ENCODE measurements around the gene NINL. TPM values are rescaled to one million over a fixed set of nuclear protein-coding genes. Genes with fewer than 3 reads are reported as not detected.
A peak's percentile ranks its signal among the peaks of the same experiment; 100 is the strongest.

NINL gene
- total RNA-seq, 3 donors from 2014 or later (not counting 1 experiment from before 2014, with no cell fraction given): 3.1 to 6.9 (median 4.9) TPM

GRCh38 chr20:25439328-25439727 is 146.0 kb downstream of the NINL start:
- TF ChIP-seq CTCF (IDR thresholded peaks at IDR 0.05): no peak
- Mint-ChIP-seq H3K36me3 (no peaks in the 10 kb centered on the region), H3K4me1 (no peaks in the 10 kb centered on the region), H3K27ac (peak overlapping the region in 1 of 2 donors; percentile 45), H3K27me3 (ENCODE audit: low read depth in 2 of 2) (no peaks in the 10 kb centered on the region), H3K4me3 (no peak overlapping the region), H3K9me3 (no peaks in the 10 kb centered on the region)
- Histone ChIP-seq H3K4me1 (ENCODE audit: control insufficient read depth, insufficient read depth, low read length) (no peaks in the 10 kb centered on the region), H3K36me3 (ENCODE audit: control insufficient read depth, insufficient read depth, low read length) (no peaks in the 10 kb centered on the region), H3K9me3 (ENCODE audit: control insufficient read depth, insufficient read depth, low read length) (no peaks in the 10 kb centered on the region), H3K4me3 (ENCODE audit: low read length) (no peak overlapping the region), H3K27ac (ENCODE audit: low read length) (no peak overlapping the region), H3K27me3 (ENCODE audit: control insufficient read depth, insufficient read depth, low read length) (no peaks in the 10 kb centered on the region)
- intact Hi-C loops (cut with micrococcal nuclease): no loop called here
- WGBS (ENCODE audit: insufficient coverage): 71% methylated on average over 2 of the region's 3 CpGs
- ATAC-seq: no peak
- no peak for DNase-seq

GRCh38 chr20:25437153-25437581 is 148.2 kb downstream of the NINL start:
- no peak for ATAC-seq
- Mint-ChIP-seq H3K4me3 (no peak overlapping the region), H3K9me3 (no peaks in the 10 kb centered on the region), H3K4me1 (no peaks in the 10 kb centered on the region), H3K36me3 (no peaks in the 10 kb centered on the region), H3K27ac (no peak overlapping the region), H3K27me3 (ENCODE audit: low read depth in 2 of 2) (no peaks in the 10 kb centered on the region)
- Histone ChIP-seq H3K4me1 (ENCODE audit: control insufficient read depth, insufficient read depth, low read length) (no peaks in the 10 kb centered on the region), H3K27ac (ENCODE audit: low read length) (no peak overlapping the region), H3K4me3 (ENCODE audit: low read length) (no peak overlapping the region), H3K27me3 (ENCODE audit: control insufficient read depth, insufficient read depth, low read length) (no peaks in the 10 kb centered on the region), H3K9me3 (ENCODE audit: control insufficient read depth, insufficient read depth, low read length) (no peaks in the 10 kb centered on the region), H3K36me3 (ENCODE audit: control insufficient read depth, insufficient read depth, low read length) (no peaks in the 10 kb centered on the region)
- intact Hi-C loops (cut with micrococcal nuclease): no loop called here
- no peak for DNase-seq
- TF ChIP-seq CTCF (IDR thresholded peaks at IDR 0.05): no peak
- WGBS (ENCODE audit: insufficient coverage): 97% methylated on average over 3 of the region's 4 CpGs

GRCh38 chr20:25424536-25424935 is 160.8 kb downstream of the NINL start:
- Mint-ChIP-seq H3K4me1 (no peaks in the 10 kb centered on the region), H3K36me3 (no peaks in the 10 kb centered on the region), H3K9me3 (no peaks in the 10 kb centered on the region), H3K27ac (no peak overlapping the region), H3K4me3 (no peak overlapping the region), H3K27me3 (ENCODE audit: low read depth in 2 of 2) (no peaks in the 10 kb centered on the region)
- WGBS (ENCODE audit: insufficient coverage): 100% methylated on average over 2 of the region's 3 CpGs
- no peaks in the 10 kb centered on the region for H3K36me3 ChIP-seq (ENCODE audit: control insufficient read depth, insufficient read depth, low read length)
- DNase-seq (no peak), ATAC-seq (no peak)
- H3K9me3 ChIP-seq (ENCODE audit: control insufficient read depth, insufficient read depth, low read length): no peaks in the 10 kb centered on the region
- intact Hi-C loops (cut with micrococcal nuclease): no loop called here
- no peaks in the 10 kb centered on the region for H3K27me3 ChIP-seq (ENCODE audit: control insufficient read depth, insufficient read depth, low read length)
- no peak overlapping the region for H3K4me3 ChIP-seq (ENCODE audit: low read length)
- H3K27ac ChIP-seq (ENCODE audit: low read length): no peak overlapping the region
- no peaks in the 10 kb centered on the region for H3K4me1 ChIP-seq (ENCODE audit: control insufficient read depth, insufficient read depth, low read length)
- TF ChIP-seq CTCF (IDR thresholded peaks at IDR 0.05): no peak

- intact Hi-C loops (cut with micrococcal nuclease): no loop called here
- H3K27me3 ChIP-seq (ENCODE audit: control insufficient read depth, insufficient read depth, low read length): no peaks in the 10 kb centered on the region
Observed at GRCh38 chr20:25422032-25422431, 163.3 kb downstream of the NINL start.

More at GRCh38 chr20:25422032-25422431, 163.3 kb downstream of the NINL start:
- no peak overlapping the region for H3K4me3 ChIP-seq (ENCODE audit: low read length)
- TF ChIP-seq CTCF (IDR thresholded peaks at IDR 0.05): no peak
- H3K9me3 ChIP-seq (ENCODE audit: control insufficient read depth, insufficient read depth, low read length): no peaks in the 10 kb centered on the region
- H3K36me3 ChIP-seq (ENCODE audit: control insufficient read depth, insufficient read depth, low read length): no peaks in the 10 kb centered on the region
- DNase-seq (no peak), ATAC-seq (no peak)
- 99% methylated on average over 3 of the region's 4 CpGs for WGBS (ENCODE audit: insufficient coverage)
- Mint-ChIP-seq H3K36me3 (no peaks in the 10 kb centered on the region), H3K27ac (no peak overlapping the region), H3K27me3 (ENCODE audit: low read depth in 2 of 2) (no peaks in the 10 kb centered on the region), H3K4me1 (no peaks in the 10 kb centered on the region), H3K4me3 (no peak overlapping the region), H3K9me3 (no peaks in the 10 kb centered on the region)
- H3K4me1 ChIP-seq (ENCODE audit: control insufficient read depth, insufficient read depth, low read length): no peaks in the 10 kb centered on the region
- H3K27ac ChIP-seq (ENCODE audit: low read length): no peak overlapping the region
